HepG2 (cell line): ENCODE measurements around the gene IL4I1. TPM values are rescaled to one million over a fixed set of nuclear protein-coding genes. Genes with fewer than 3 reads are reported as not detected.
A peak's percentile ranks its signal among the peaks of the same experiment; 100 is the strongest.

Experiments used
- AGO1 ChIP-seq: fragments of 200-400 bp; formaldehyde crosslinking; IDR thresholded peaks from 2 replicates; pipeline ENCODE4 v1.6.1; 2017; ENCODE audit warnings: mild to moderate bottlenecking, low read depth, low read length, moderate library complexity; ENCODE audit not compliant: poor library complexity, severe bottlenecking
- KLF16 ChIP-seq, 2 experiments: sonication (generic) in 1 of 2; formaldehyde crosslinking in 1 of 2; IDR thresholded peaks; 2 replicates each; pipeline versions ENCODE4 v1.6.1 to v1.8.0; 2016 to 2023; ENCODE audit warnings: missing genetic modification reagents in 2 of 2, missing compliant biosample characterization in 1 of 2
- MED13 ChIP-seq: sonication (generic); formaldehyde crosslinking; IDR thresholded peaks from 2 replicates; pipeline ENCODE4 v1.5.0; 2020; ENCODE audit warnings: missing genetic modification reagents
- MTA3 ChIP-seq: sonication (generic); formaldehyde crosslinking; IDR thresholded peaks from 2 replicates; pipeline ENCODE4 v1.4.0; 2020; ENCODE audit warnings: missing genetic modification reagents
- MTF1 ChIP-seq: sonication (generic); formaldehyde crosslinking; IDR thresholded peaks from 2 replicates; pipeline ENCODE4 v1.5.0; 2020; ENCODE audit warnings: missing genetic modification reagents
- POLR2A ChIP-seq, 2 experiments: IDR thresholded peaks; 2 replicates each; pipeline ENCODE4 v1.6.1; 2011; ENCODE audit warnings: low read depth in 2 of 2, low read length in 2 of 2, mild to moderate bottlenecking in 1 of 2, moderate library complexity in 1 of 2; ENCODE audit not compliant: insufficient read depth in 1 of 2
- POLR2AphosphoS2 ChIP-seq: IDR thresholded peaks from 2 replicates; pipeline ENCODE4 v1.6.1; 2011; ENCODE audit warnings: low read depth, low read length, improper control_type of control experiment
- RBFOX2 ChIP-seq: fragments of 200-400 bp; formaldehyde crosslinking; IDR thresholded peaks from 2 replicates; pipeline ENCODE4 v1.6.1; 2017; ENCODE audit warnings: low read depth, mild to moderate bottlenecking, low read length
- SNAPC4 ChIP-seq: sonication (generic); formaldehyde crosslinking; IDR thresholded peaks from 2 replicates; pipeline ENCODE4 v1.4.0; 2020; ENCODE audit warnings: mild to moderate bottlenecking, missing genetic modification reagents
- SP140L ChIP-seq: sonication (generic); formaldehyde crosslinking; IDR thresholded peaks from 2 replicates; pipeline ENCODE4 v1.4.0; 2020; ENCODE audit warnings: missing genetic modification reagents, borderline replicate concordance
- THAP7 ChIP-seq: sonication (generic); formaldehyde crosslinking; IDR thresholded peaks from 2 replicates; pipeline ENCODE4 v1.8.1; 2023; ENCODE audit warnings: mild to moderate bottlenecking, missing genetic modification reagents
- TIGD3 ChIP-seq: sonication (generic); formaldehyde crosslinking; IDR thresholded peaks from 2 replicates; pipeline ENCODE4 v1.5.1; 2020; ENCODE audit warnings: mild to moderate bottlenecking, missing genetic modification reagents, borderline replicate concordance
- ZFP90 ChIP-seq: sonication (generic); formaldehyde crosslinking; IDR thresholded peaks from 2 replicates; pipeline ENCODE4 v1.8.0; 2022; ENCODE audit warnings: missing genetic modification reagents, mild to moderate bottlenecking, inconsistent platforms, borderline replicate concordance
- ZKSCAN8 ChIP-seq: IDR thresholded peaks from 2 replicates; pipeline ENCODE4 v1.6.1; 2016; ENCODE audit warnings: borderline replicate concordance, missing genetic modification reagents, missing compliant biosample characterization
- ZNF160 ChIP-seq: sonication (generic); formaldehyde crosslinking; IDR thresholded peaks from 2 replicates; pipeline ENCODE4 v1.8.0; 2022; ENCODE audit warnings: mild to moderate bottlenecking, inconsistent platforms, missing genetic modification reagents
- ZNF180 ChIP-seq: sonication (generic); formaldehyde crosslinking; IDR thresholded peaks from 2 replicates; pipeline ENCODE4 v1.4.0; 2020; ENCODE audit warnings: low read depth, missing genetic modification reagents, borderline replicate concordance
- ZNF274 ChIP-seq: sonication (generic); formaldehyde crosslinking; IDR thresholded peaks from 2 replicates; pipeline ENCODE4 v1.5.1; 2020; ENCODE audit warnings: mild to moderate bottlenecking, missing genetic modification reagents
- ZNF672 ChIP-seq: sonication (generic); formaldehyde crosslinking; IDR thresholded peaks from 2 replicates; pipeline ENCODE4 v1.8.1; 2022; ENCODE audit warnings: missing genetic modification reagents
- ZNF740 ChIP-seq: sonication (generic); formaldehyde crosslinking; IDR thresholded peaks from 2 replicates; pipeline ENCODE4 v1.4.0; 2020; ENCODE audit warnings: missing genetic modification reagents
- ZNF761 ChIP-seq: sonication (generic); formaldehyde crosslinking; conservative IDR thresholded peaks from 2 replicates; pipeline ENCODE4 v1.4.0; 2020; ENCODE audit warnings: mild to moderate bottlenecking, missing genetic modification reagents
- ZNF766 ChIP-seq: sonication (generic); formaldehyde crosslinking; IDR thresholded peaks from 2 replicates; pipeline ENCODE4 v1.5.0; 2020; ENCODE audit warnings: missing genetic modification reagents, borderline replicate concordance
- ZNF841 ChIP-seq: sonication (generic); formaldehyde crosslinking; IDR thresholded peaks from 2 replicates; pipeline ENCODE4 v1.8.1; 2023; ENCODE audit warnings: missing genetic modification reagents, borderline replicate concordance
- ZNF891 ChIP-seq: sonication (generic); formaldehyde crosslinking; IDR thresholded peaks from 2 replicates; pipeline ENCODE4 v1.5.0; 2020; ENCODE audit warnings: mild to moderate bottlenecking, missing genetic modification reagents
- polyA plus RNA-seq, 8 experiments: library from polyadenylated mRNA; depleted of rRNA in 3 of 8; stranded (reverse) in 7 of 8; unstranded in 1 of 8; fragments of >200 nt; fragmentation: Illumina TruSeq in 4 of 8; extraction: Trizol in 4 of 8; gene quantifications; 2 replicates each; pipeline versions ENCODE4 v1.2.1 to v1.2.3, GENCODE V29; 2011 to 2016; ENCODE audit warnings: low read depth in 4 of 8, missing spikeins in 1 of 8, mixed read lengths in 1 of 8; ENCODE audit not compliant: insufficient read depth in 1 of 8
- total RNA-seq, 5 experiments: library from RNA; depleted of rRNA; stranded (reverse); fragments of >200 nt; fragmentation: Illumina TruSeq; extraction: Trizol; gene quantifications; 2 replicates each; pipeline ENCODE4 v1.2.3, GENCODE V29; 2016; ENCODE audit warnings: low read depth in 1 of 5

Gene IL4I1
- total and polyA plus RNA-seq, 2 of the 13 experiments (the other 11 are each of a cell fraction or from before 2014, with no cell fraction given): not detected

GRCh38 chr19:49855676-49856573 is 40.8 kb downstream of the IL4I1 start (continued):
- TF ChIP-seq TIGD3: no peak
- TF ChIP-seq ZKSCAN8 (CRISPR knock-in tag): peak; percentile 57; the same call in 1 of the 2 replicates
- TF ChIP-seq ZNF274 (CRISPR knock-in tag): no peak
- no peak for TF ChIP-seq ZNF672 (CRISPR knock-in tag)
- TF ChIP-seq MED13 (CRISPR knock-in tag): no peak
- TF ChIP-seq ZNF841 (CRISPR knock-in tag): no peak
- 0 out of 4 replicates have a peak, but pooled peaks of 1 of the 2 experiments have one; percentile 30 for TF ChIP-seq POLR2A (IDR thresholded peaks at IDR 0.05; ENCODE audit: insufficient read depth in 1 of 2, low read depth in 2 of 2, low read length in 2 of 2)
- TF ChIP-seq ZNF761 (CRISPR knock-in tag): no peak
- no peak for TF ChIP-seq SNAPC4
- no peak for TF ChIP-seq ZNF740 (CRISPR knock-in tag)
- no peak for TF ChIP-seq MTF1 (CRISPR knock-in tag)
- TF ChIP-seq ZFP90 (CRISPR knock-in tag): no peak
- TF ChIP-seq POLR2AphosphoS2: no peak
- no peak for TF ChIP-seq ZNF766 (CRISPR knock-in tag)
- TF ChIP-seq THAP7 (CRISPR knock-in tag): no peak
- TF ChIP-seq SP140L (CRISPR knock-in tag): no peak
- no peak for TF ChIP-seq ZNF180 (CRISPR knock-in tag)
- peak; percentile 64 for TF ChIP-seq AGO1
- TF ChIP-seq KLF16 (CRISPR knock-in tag; IDR thresholded peaks at IDR 0.05): no peak
- no peak for TF ChIP-seq ZNF160 (CRISPR knock-in tag)
- TF ChIP-seq ZNF891 (CRISPR knock-in tag): no peak
- TF ChIP-seq MTA3: no peak
- no peak for TF ChIP-seq RBFOX2
